ENCODE results near the gene OTULIN.

- no peak for TF ChIP-seq FOXA1 (IDR thresholded peaks at IDR 0.05)
- TF ChIP-seq, protein P1, sequence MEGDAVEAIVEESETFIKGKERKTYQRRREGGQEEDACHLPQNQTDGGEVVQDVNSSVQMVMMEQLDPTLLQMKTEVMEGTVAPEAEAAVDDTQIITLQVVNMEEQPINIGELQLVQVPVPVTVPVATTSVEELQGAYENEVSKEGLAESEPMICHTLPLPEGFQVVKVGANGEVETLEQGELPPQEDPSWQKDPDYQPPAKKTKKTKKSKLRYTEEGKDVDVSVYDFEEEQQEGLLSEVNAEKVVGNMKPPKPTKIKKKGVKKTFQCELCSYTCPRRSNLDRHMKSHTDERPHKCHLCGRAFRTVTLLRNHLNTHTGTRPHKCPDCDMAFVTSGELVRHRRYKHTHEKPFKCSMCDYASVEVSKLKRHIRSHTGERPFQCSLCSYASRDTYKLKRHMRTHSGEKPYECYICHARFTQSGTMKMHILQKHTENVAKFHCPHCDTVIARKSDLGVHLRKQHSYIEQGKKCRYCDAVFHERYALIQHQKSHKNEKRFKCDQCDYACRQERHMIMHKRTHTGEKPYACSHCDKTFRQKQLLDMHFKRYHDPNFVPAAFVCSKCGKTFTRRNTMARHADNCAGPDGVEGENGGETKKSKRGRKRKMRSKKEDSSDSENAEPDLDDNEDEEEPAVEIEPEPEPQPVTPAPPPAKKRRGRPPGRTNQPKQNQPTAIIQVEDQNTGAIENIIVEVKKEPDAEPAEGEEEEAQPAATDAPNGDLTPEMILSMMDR (IDR thresholded peaks at IDR 0.05; ENCODE audit: low read depth, low read length, missing input control), result no peak
- TF ChIP-seq EGR1 (IDR thresholded peaks at IDR 0.05; ENCODE audit: low read depth in 2 of 2), result no peak
- no peak for TF ChIP-seq MAX (IDR thresholded peaks at IDR 0.05)
- no peak for TF ChIP-seq RAD21 (IDR thresholded peaks at IDR 0.05)
- TF ChIP-seq, protein P2, sequence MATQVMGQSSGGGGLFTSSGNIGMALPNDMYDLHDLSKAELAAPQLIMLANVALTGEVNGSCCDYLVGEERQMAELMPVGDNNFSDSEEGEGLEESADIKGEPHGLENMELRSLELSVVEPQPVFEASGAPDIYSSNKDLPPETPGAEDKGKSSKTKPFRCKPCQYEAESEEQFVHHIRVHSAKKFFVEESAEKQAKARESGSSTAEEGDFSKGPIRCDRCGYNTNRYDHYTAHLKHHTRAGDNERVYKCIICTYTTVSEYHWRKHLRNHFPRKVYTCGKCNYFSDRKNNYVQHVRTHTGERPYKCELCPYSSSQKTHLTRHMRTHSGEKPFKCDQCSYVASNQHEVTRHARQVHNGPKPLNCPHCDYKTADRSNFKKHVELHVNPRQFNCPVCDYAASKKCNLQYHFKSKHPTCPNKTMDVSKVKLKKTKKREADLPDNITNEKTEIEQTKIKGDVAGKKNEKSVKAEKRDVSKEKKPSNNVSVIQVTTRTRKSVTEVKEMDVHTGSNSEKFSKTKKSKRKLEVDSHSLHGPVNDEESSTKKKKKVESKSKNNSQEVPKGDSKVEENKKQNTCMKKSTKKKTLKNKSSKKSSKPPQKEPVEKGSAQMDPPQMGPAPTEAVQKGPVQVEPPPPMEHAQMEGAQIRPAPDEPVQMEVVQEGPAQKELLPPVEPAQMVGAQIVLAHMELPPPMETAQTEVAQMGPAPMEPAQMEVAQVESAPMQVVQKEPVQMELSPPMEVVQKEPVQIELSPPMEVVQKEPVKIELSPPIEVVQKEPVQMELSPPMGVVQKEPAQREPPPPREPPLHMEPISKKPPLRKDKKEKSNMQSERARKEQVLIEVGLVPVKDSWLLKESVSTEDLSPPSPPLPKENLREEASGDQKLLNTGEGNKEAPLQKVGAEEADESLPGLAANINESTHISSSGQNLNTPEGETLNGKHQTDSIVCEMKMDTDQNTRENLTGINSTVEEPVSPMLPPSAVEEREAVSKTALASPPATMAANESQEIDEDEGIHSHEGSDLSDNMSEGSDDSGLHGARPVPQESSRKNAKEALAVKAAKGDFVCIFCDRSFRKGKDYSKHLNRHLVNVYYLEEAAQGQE (IDR thresholded peaks at IDR 0.05), result no peak
Measured at GRCh38 chr5:14741131-14741530, 76.6 kb downstream of the OTULIN start.

Data from liver (tissue), 3 donors.